ENCODE results near the gene SEC61A2. TPM values are rescaled to one million over a fixed set of nuclear protein-coding genes. Genes with fewer than 3 reads are reported as not detected.
A peak's percentile ranks its signal among the peaks of the same experiment; 100 is the strongest.
"Not testable (repeated sequence)": the region's sequence is repeated elsewhere in the genome, so short reads cannot be mapped to it uniquely, and the experiment has no call there.

The SEC61A2 gene
- total RNA-seq, 2 experiments from 2014 or later = 11.7 to 12.8 TPM

DNA sequence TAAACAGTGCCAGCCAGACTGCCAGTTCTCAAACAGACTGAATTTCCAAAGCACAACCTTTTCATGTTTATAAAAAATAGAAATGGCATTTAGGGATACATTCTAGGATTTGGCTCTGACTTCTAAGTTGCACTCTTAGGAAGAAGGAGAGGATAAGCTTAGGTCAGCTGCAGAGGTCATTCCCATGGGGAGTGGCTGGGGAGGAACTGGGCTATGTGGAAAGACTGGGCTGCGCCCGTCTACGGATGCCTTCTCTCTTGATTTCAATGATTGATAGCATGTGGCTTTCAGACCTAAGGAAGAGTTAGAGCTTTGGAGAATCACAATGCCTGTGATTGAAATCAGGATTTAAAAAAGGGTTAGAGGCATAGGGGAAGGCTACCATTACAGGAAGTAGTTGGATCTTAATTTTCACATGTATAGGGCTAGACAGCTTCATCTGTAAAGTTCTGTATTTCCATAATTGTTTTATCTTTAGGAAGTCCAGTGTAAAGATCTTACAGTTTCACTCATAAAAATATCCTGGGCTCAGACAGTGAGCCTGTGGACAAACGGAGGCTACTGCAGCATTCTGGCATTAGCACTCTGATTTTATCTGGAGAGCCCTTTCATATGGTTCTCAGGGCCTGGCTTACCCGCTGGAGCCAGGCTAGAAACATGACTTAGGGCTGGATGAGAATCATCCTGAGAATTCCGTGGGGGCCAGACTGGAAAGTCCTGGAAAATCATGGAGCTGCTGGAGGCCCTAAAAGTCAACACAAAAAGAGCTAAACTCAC, 36.7 kb downstream of the SEC61A2 start:
- POLR2A ChIA-PET = no interaction called here
- peaks cover 64% of the 10 kb centered on the region for H3K36me3 Mint-ChIP-seq (ENCODE audit: low read depth)
- DNase-seq = no peak
- H3K4me3 Mint-ChIP-seq = no peak overlapping the region
- H3K27ac Mint-ChIP-seq = no peak overlapping the region
- CTCF ChIA-PET = interaction anchor here (1.0 kb wide), 1 partner anchor 48 kb away, joined by 5 read pairs; no protein-coding TSS in a partner anchor
- no peaks in the 10 kb centered on the region for H3K4me1 Mint-ChIP-seq
- H3K9me3 Mint-ChIP-seq = no peaks in the 10 kb centered on the region
- H3K27me3 Mint-ChIP-seq = no peaks in the 10 kb centered on the region

DNA sequence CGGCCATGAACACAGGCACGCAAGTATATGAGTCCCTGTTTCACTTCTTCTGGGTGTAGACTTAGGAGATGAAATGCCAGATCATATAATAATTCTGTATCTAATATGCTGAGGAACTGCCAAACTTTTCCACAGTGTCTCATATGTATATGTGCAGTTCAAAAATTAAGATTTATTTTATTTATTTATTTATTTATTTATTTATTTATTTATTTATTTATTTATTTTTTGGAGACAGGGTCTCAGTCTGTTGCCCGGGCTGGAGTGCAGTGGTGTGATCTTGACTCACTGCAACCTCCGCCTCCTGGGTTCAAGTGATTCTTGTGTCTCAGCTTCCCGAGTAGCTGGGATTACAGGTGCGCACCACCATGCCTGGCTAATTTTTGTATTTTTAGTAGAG, 42.0 kb downstream of the SEC61A2 start:
- peaks cover 59% of the 10 kb centered on the region for H3K36me3 Mint-ChIP-seq (ENCODE audit: low read depth)
- POLR2A ChIA-PET, H3K27ac Mint-ChIP-seq, H3K4me1 Mint-ChIP-seq, H3K4me3 Mint-ChIP-seq, DNase-seq, CTCF ChIA-PET, H3K9me3 Mint-ChIP-seq, H3K27me3 Mint-ChIP-seq: not testable (repeated sequence)

DNA sequence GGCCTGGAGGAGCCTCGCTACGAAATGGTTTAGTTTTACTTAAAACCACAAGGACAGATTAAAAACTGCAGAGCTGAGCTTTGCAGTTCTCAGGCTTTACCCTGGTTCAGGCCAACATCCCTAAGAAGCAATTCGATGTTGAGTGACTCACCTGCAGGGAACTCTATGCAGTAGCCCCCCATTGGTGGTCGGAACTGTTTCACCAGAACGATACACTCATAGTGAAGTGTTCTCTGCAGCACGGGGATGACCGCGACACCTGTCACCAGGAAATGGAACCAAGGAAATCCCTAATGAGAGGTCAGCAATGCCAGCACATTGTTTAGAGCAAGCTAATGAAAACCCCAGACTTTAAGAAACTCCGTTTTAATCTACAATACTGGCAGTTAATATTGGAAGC, 48.2 kb downstream of the SEC61A2 start:
- Mint-ChIP-seq H3K27ac (no peak overlapping the region), H3K4me1 (peaks cover 34% of the 10 kb centered on the region)
- POLR2A ChIA-PET = no interaction called here

DNA sequence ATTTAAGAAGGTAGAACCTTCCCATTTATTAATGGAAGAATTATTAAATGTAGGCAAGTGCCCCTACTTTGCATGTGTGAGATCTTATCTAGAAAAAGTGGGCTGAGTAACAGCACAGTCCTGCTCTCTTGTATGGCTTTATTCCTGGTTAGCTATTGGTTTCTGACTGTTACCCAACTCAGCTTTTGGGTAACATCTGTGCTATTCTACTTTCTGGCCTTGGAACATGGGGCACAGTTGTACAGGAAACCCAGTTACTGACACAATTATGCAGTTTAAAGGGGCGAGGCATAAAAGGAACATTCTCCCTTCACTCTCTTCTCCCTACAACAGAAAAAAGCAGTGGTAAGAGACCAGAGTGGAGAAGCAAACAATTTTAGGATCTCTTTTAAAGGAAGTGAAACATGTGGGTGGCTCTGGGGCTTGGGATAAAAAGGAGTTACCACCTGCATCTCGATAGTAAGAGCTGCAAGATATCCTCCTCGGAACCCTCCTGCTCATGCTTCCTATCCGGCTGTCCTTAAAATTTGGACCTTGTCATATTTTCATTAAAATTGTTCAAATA, 50.2 kb downstream of the SEC61A2 start:
- peak overlapping the region; percentile 98 for H3K27ac Mint-ChIP-seq
- no peak overlapping the region for H3K4me3 Mint-ChIP-seq
- peaks cover 3% of the 10 kb centered on the region for H3K9me3 Mint-ChIP-seq
- H3K27me3 Mint-ChIP-seq = no peaks in the 10 kb centered on the region
- no peak for DNase-seq
- peaks cover 63% of the 10 kb centered on the region for H3K36me3 Mint-ChIP-seq (ENCODE audit: low read depth)
- H3K4me1 Mint-ChIP-seq = peaks cover 38% of the 10 kb centered on the region
- POLR2A ChIA-PET = interaction anchor here (1.4 to 6.4 kb wide), 2 partner anchors 12 to 16 kb away, joined by 4 to 52 read pairs; partner anchors contain the start of genes CDC123 and NUDT5
- CTCF ChIA-PET = interaction anchor here (1.2 to 3.5 kb wide), 3 partner anchors 15 to 477 kb away, joined by 3 to 14 read pairs (median 5); no protein-coding TSS in a partner anchor

More for the DNA sequence above, 48.2 kb downstream of the SEC61A2 start:
- Mint-ChIP-seq H3K27me3 (no peaks in the 10 kb centered on the region), H3K36me3 (ENCODE audit: low read depth) (peaks cover 61% of the 10 kb centered on the region), H3K9me3 (no peaks in the 10 kb centered on the region), H3K4me3 (no peak overlapping the region)
- CTCF ChIA-PET = interaction anchor here (0.5 kb wide), 1 partner anchor 468 kb away, joined by 3 read pairs; no protein-coding TSS in a partner anchor
- no peak for DNase-seq

DNA sequence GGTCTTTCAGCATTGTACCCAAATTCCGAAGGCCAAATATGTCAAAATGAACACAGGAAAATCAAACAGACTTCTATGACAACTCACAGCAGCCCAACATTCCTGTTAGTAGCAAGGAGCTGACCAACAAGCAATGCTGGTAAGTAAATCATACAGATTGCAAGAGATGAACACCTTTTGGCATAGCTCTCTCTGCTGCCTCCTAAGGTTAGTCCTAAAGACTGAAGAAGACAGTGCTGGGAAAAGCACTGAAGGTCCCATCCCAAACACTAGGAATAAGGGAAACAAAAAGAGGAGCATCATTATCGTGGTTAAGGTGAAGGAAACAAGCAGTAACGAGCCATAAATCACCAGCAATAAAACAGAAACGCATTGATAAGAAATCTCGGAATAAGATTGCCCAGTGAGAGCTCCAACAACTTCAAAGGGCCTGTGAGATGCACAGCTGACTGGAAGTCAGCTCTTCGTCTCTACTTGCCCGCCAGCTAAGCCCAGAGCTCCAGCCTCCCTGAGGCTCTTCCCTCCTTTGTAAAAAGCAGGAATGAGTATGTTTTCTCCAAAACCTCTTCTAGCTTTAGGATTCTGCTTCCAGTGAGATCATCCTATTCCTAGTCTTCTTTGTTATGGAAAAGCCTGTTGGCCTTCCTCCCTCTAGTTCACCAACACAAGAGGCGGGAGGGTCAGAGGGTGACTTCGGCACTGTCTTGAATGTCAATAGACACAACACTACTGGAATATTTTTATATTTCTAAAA, 50.9 kb downstream of the SEC61A2 start:
- ChIA-PET POLR2A (interaction anchor here (0.5 to 6.4 kb wide), 4 partner anchors 11 to 33 kb away, joined by 3 to 52 read pairs (median 4); partner anchors contain the start of genes CDC123 and NUDT5), CTCF (interaction anchor here (0.7 to 3.5 kb wide), 4 partner anchors 20 to 476 kb away, joined by 3 to 14 read pairs (median 4); no protein-coding TSS in a partner anchor)
- no peak for DNase-seq
- peaks cover 3% of the 10 kb centered on the region for H3K9me3 Mint-ChIP-seq
- H3K36me3 Mint-ChIP-seq (ENCODE audit: low read depth) = peaks cover 68% of the 10 kb centered on the region
- no peaks in the 10 kb centered on the region for H3K27me3 Mint-ChIP-seq
- H3K27ac Mint-ChIP-seq = peak overlapping the region; percentile 98
- no peak overlapping the region for H3K4me3 Mint-ChIP-seq
- H3K4me1 Mint-ChIP-seq = peaks cover 39% of the 10 kb centered on the region

DNA sequence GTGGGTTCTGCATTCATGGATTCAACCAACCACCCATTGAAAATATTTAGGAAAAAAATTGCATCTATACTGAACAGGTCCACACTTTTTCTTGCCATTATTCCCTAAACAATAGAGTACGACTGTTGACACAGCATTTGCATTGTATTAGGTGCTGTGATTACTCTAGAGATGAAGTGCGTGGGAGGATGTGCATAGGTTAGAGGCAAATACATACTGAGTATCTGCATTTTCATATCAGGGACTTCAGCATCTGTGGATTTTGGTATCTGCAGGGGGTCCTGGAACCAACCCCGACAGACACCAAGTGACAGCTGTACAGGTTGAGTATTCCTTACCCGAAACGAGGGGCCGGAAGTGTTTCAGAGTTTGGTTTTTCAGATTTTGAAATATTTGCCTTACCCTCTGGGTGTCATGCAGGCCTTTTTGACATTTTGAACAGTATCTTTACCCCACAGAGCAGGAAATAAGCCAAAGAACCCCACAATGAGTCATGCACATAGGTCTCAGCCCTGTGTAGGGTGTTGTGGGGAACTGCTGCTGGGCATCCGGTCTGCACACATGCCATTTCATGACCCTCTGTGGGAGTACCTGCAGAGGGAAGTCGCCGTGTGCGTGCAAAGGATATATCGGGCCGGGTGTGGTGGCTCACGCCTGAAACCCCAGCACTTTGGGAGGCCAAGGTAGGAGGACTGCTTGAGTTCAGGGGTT, 51.7 kb downstream of the SEC61A2 start:
- ChIA-PET CTCF (interaction anchor here (1.0 to 3.5 kb wide), 3 partner anchors 34 to 475 kb away, joined by 3 to 14 read pairs (median 5); no protein-coding TSS in a partner anchor), POLR2A (interaction anchor here (0.5 to 6.4 kb wide), 4 partner anchors 11 to 34 kb away, joined by 3 to 52 read pairs (median 4); partner anchors contain the start of genes CDC123 and NUDT5)
- H3K27me3 Mint-ChIP-seq = no peaks in the 10 kb centered on the region
- peak overlapping the region; percentile 98 for H3K27ac Mint-ChIP-seq
- peaks cover 45% of the 10 kb centered on the region for H3K4me1 Mint-ChIP-seq
- DNase-seq = peak; percentile 87
- H3K36me3 Mint-ChIP-seq (ENCODE audit: low read depth) = peaks cover 74% of the 10 kb centered on the region
- peak overlapping the region; percentile 25 for H3K4me3 Mint-ChIP-seq
- H3K9me3 Mint-ChIP-seq = peaks cover 3% of the 10 kb centered on the region

DNA sequence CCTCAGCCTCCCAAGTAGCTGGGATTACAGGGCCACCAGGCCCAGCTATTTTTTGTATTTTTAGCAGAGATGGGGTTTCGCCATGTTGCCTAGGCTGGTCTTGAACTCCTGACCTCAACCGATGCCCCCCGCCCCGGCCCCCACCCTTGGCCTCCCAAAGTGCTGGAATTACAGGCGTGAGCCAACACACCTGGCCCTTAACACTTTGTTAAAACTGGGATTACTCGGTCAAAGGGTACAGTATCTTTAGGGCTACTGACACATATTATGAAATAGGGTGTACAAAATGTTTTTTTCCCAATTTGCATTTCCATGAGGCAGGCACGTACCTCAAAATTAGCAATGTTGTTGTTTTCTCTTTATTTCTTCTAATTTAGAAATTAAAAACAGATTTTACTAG, 54.7 kb downstream of the SEC61A2 start:
- H3K9me3 Mint-ChIP-seq = peaks cover 3% of the 10 kb centered on the region
- DNase-seq = no peak
- CTCF ChIA-PET = interaction anchor here (0.7 kb wide), 1 partner anchor 367 kb away, joined by 4 read pairs; no protein-coding TSS in a partner anchor
- H3K4me3 Mint-ChIP-seq = no peak overlapping the region
- POLR2A ChIA-PET = interaction anchor here (6.4 kb wide), 1 partner anchor 12 kb away, joined by 52 read pairs; the partner anchor contains the start of genes CDC123 and NUDT5
- peaks cover 82% of the 10 kb centered on the region for H3K36me3 Mint-ChIP-seq (ENCODE audit: low read depth)
- H3K27me3 Mint-ChIP-seq = no peaks in the 10 kb centered on the region
- H3K4me1 Mint-ChIP-seq = peaks cover 60% of the 10 kb centered on the region
- no peak overlapping the region for H3K27ac Mint-ChIP-seq

DNA sequence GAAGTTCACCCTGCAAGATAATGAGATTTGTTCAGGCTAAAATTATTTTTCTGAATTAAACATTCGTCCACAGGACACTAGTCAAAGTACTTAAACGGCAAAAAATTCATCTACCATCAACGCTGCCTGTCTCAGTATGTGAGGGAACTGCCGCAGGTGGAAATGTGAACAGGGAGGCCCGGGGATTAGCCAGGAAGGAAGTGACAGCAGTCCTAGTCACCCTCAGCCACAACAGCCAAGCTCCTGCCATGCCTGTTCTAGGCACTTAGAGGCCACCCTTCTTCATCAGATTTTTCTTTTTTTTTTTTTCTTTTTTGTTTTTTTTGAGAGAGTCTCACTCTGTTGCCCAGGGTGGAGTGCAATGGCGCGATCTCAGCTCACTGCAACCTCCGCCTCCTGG, 56.8 kb downstream of the SEC61A2 start:
- Mint-ChIP-seq H3K4me3 (no peak overlapping the region), H3K36me3 (ENCODE audit: low read depth) (peaks cover 74% of the 10 kb centered on the region), H3K9me3 (peaks cover 3% of the 10 kb centered on the region), H3K27me3 (no peaks in the 10 kb centered on the region), H3K27ac (peak overlapping the region; percentile 78), H3K4me1 (peaks cover 53% of the 10 kb centered on the region)
- ChIA-PET POLR2A (interaction anchor here (2.2 kb wide), 1 partner anchor 9 kb away, joined by 17 read pairs; the partner anchor contains the start of genes CDC123 and NUDT5), CTCF (interaction anchor here (2.3 kb wide), 1 partner anchor 29 kb away, joined by 6 read pairs; no protein-coding TSS in a partner anchor)
- DNase-seq = peak; percentile 31

DNA sequence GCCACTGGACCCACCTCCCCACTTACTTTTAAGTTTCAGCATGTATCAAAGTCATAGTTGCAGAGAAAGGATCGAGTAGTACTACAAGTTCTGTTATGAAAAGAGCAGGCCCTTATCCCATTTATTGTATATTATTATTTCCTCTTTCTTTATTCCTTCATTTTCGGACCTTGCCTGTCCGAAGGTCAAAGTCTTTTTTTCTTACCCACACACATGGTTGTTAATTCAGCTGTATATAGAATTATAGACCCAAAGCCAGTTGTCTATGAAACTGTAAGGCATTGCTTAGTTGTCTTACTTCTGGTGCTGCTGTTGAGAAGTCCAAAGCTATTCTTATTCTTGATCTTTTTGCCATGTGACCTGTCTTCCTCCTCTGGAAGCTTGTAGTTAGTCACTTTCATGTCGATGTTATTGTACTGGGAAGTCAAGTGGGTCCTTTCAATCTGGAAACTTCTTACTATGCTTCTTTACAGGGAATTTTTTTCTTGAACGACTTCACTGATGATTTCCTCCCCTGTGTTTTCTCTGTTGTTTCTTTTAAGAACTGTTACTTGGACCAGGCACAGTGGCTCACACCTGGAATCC, 57.9 kb downstream of the SEC61A2 start:
- H3K27me3 Mint-ChIP-seq = no peaks in the 10 kb centered on the region
- peaks cover 56% of the 10 kb centered on the region for H3K4me1 Mint-ChIP-seq
- CTCF ChIA-PET = interaction anchor here (2.3 kb wide), 1 partner anchor 28 kb away, joined by 6 read pairs; no protein-coding TSS in a partner anchor
- H3K27ac Mint-ChIP-seq = peak overlapping the region; percentile 78
- H3K4me3 Mint-ChIP-seq = no peak overlapping the region
- DNase-seq = no peak
- POLR2A ChIA-PET = interaction anchor here (2.2 kb wide), 1 partner anchor 8 kb away, joined by 17 read pairs; the partner anchor contains the start of genes CDC123 and NUDT5
- H3K9me3 Mint-ChIP-seq = peaks cover 3% of the 10 kb centered on the region
- peaks cover 74% of the 10 kb centered on the region for H3K36me3 Mint-ChIP-seq (ENCODE audit: low read depth)

DNA sequence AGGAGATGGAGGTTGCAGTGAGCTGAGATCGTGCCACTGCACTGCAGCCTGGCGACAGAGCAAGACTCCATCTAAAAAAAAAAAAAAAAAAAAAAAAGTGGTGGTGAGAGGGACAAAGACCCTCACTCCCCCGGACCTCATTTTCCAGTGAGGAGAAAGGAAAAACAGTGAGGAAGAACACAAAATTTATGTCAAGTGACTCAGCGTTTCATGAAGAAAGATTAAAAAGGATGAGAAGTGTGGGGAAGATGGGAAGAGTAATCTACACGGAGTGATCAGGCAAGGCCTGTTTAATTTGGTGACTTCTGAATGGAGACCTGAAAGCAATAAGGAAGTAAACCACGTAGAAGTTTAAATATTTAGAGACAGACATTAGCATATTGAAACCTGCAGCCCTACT, 59.2 kb downstream of the SEC61A2 start:
- CTCF ChIA-PET = no interaction called here
- Mint-ChIP-seq H3K36me3 (ENCODE audit: low read depth) (peaks cover 69% of the 10 kb centered on the region), H3K9me3 (no peaks in the 10 kb centered on the region), H3K27me3 (no peaks in the 10 kb centered on the region), H3K27ac (no peak overlapping the region), H3K4me3 (no peak overlapping the region), H3K4me1 (peaks cover 62% of the 10 kb centered on the region)
- POLR2A ChIA-PET = no interaction called here
- DNase-seq = no peak

DNA sequence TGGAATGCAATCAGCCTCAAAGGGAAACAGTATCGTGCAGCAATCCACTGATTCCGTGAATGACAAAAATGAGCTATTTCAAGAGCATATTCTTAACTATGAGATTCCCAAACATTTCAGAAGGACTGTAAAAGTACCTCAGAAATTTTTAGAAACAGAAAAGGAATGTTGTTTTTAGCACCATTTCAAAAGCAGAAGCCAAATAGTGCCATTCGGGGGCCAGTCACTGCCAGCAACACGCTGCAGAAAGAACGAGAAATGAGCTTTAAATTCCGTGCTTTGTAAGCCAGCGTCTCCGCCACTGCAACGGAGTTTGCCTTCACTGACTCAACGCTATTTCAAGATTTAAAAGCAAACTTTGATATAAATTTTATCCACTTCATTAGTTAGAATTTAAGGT, 59.9 kb downstream of the SEC61A2 start:
- ChIA-PET POLR2A (no interaction called here), CTCF (no interaction called here)
- peaks cover 68% of the 10 kb centered on the region for H3K4me1 Mint-ChIP-seq
- no peaks in the 10 kb centered on the region for H3K9me3 Mint-ChIP-seq
- H3K27ac Mint-ChIP-seq = no peak overlapping the region
- H3K27me3 Mint-ChIP-seq = no peaks in the 10 kb centered on the region
- H3K4me3 Mint-ChIP-seq = no peak overlapping the region
- peaks cover 64% of the 10 kb centered on the region for H3K36me3 Mint-ChIP-seq (ENCODE audit: low read depth)
- DNase-seq = no peak

Data from activated CD4-positive, alpha-beta memory T cell treated with anti-CD3 and anti-CD28 coated beads, Interleukin-2, amount 10 ng/mL, durations not matched to agents 7 days and 5 days (primary cell).